TTC549 (cell line): ENCODE measurements around the gene DGKK.
"Not testable (repeated sequence)": the region's sequence is repeated elsewhere in the genome, so short reads cannot be mapped to it uniquely, and the experiment has no call there.

Experiments used
- FAIRE-seq: peaks from 2 replicates; lab custom pipeline; 2012; peaks lifted over from hg19 to GRCh38; lab: Jason Lieb, UNC

DGKK gene

DNA sequence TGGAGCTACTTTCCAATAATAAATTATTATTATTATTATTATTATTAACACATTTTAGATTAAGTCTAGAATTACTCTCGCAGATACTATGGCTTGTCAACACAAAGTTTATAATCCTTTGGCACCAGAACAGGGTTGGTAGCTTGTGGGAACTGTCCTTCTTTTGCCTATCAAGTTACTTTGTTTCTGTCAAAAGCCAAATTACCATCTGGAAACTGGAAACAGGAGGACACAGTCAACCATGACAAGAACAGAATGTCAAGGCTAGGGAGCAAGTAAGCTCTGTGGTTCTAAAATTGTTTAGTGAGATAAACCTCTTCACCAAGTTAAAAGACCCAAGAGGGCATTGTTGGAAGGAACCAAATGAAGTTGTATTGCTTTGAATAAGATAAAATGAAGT is 42.5 kb downstream of the DGKK start:
- FAIRE-seq, result no peak

- FAIRE-seq, result no peak
These were observed 62.6 kb downstream of the DGKK start for GRCh38 chrX:50407976-50408375.

GRCh38 chrX:50403903-50404302 is 66.7 kb downstream of the DGKK start:
- FAIRE-seq, result no peak

GRCh38 chrX:50402886-50403285 is 67.7 kb downstream of the DGKK start:
- FAIRE-seq, result no peak

- no peak for FAIRE-seq
These were observed 76.7 kb downstream of the DGKK start for GRCh38 chrX:50393902-50394301.

DNA sequence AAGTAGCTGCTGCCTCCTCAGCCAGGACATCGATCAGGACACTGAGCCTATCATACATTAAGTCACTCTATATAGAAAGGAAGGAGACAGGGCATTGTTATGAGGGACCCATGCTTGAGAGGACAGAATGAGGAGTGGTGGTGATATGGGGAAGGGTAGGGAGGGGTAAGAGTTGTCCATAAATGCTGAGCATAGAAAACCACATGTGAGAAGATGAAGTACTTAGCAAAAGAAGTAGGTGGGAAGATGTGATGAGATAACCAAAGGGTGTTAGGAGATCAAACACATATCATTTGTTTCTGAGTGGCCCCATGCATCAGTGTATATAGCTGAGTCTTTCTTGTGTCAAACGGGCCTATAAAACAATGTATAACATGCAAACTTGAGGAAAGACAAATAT is 84.1 kb downstream of the DGKK start:
- no peak for FAIRE-seq

DNA sequence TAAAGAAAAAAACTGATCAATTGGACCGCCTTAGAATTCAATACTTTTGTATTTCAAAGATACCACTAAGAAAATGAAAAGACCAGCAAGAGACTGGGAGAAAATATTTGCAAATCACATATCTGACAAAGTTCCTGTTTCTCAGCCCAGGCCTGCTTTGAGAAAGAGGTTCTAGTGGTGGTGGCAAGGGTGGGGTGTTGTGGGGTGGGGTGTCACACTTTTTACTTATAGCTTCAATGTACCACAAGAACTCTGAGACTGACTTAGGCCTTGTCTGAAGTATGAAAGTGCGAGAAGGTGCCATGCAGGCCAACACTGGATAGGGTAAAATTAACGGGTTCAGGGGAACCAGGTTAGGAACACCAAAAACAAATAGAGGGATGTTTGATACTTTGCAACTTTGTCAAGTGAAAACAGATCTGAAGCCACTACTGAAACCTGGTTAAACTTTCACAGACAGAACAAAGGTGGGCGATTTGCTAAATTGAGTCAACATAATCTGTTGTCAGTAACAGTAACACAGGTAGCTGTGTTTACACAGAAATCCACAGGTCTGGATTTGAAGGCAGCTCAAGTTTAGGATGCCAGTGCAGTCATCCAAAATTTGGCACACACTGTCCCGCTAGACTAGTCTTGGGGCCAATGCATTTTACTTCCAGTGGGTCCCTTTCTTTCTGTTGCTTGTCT is 88.8 kb downstream of the DGKK start:
- no peak for FAIRE-seq

GRCh38 chrX:50375481-50376267 is 95.0 kb downstream of the DGKK start:
- no peak for FAIRE-seq

GRCh38 chrX:50372966-50373365 is 97.7 kb downstream of the DGKK start:
- no peak for FAIRE-seq

GRCh38 chrX:50343917-50344316 is 126.7 kb downstream of the DGKK start:
- no peak for FAIRE-seq

DNA sequence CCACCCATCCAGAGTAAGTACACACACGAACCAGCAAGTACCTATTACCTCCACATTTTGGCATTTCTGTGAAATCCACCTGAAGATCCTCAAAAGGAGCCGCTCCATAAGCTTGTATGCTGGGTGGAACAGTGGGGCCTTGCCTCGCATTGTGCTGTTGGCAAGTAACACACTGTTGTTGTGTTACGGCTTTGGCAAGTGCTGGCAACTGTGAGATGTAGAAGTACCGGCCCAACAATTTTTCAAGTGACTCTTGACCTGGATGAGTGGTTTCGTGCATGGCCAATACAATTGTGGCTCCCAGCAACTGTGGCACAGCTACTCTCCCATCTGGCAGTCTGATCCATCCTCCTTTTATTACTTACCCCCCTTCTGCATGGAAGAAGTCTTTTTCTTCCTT is 137.3 kb downstream of the DGKK start:
- FAIRE-seq, result no peak

DNA sequence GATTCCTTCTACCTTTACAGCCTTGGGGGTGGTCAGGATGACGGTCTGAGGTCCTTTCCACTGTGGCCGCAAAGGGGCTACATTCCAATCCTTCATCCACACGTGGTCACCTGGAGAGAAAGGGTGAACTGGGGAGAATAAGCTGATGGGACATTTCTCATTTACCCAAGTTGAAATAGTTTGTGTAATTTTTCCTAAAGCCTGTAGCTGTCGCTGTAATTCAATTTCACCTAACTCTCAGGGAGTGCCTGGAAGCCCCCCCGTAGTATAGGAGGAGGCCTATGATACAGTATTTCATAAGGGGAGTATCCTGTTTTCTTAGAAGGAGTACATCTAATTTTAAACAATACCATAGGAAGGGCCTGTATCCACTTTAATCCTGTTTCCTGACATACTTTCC is 138.0 kb downstream of the DGKK start:
- FAIRE-seq, result not testable (repeated sequence)

DNA sequence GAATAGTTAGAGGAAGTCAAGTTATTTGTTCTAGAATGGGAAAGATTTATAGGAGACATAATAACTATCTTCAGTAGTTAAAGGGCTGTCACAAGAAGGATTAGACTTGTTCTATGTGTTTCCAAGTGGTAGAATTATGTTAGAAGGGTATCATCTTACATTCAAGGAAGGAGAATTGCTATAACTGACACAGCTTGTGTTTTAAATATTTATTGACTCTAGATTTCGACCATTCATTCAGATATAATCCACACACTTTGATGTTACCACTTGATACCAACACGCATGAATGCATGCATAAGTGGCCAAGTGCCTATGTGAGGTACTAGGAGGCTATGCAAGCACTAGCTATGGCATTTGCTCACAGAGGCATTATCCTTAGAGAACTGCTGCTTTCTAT is 143.4 kb downstream of the DGKK start:
- no peak for FAIRE-seq
